ENCODE measurements around the gene TAOK3.

DNA sequence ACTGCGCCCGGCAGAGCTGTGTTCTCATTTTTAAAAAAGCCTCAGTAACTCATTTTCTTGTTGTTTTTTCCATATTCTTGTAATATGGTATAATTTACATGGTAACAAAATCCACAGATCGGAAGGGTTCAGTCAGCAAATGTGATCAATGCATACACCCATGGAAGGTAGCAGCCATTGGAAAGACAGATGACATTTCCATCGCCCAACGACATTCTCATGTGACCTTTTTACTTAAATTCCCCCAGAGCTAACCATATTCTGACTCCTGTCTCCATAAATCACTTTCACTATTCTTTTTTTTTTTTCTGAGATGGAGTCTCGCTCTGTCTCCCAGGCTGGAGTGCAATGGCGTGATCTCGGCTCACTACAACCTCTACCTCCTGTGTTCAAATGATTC, 231.9 kb downstream of the TAOK3 start:
- TF ChIP-seq, protein P1, sequence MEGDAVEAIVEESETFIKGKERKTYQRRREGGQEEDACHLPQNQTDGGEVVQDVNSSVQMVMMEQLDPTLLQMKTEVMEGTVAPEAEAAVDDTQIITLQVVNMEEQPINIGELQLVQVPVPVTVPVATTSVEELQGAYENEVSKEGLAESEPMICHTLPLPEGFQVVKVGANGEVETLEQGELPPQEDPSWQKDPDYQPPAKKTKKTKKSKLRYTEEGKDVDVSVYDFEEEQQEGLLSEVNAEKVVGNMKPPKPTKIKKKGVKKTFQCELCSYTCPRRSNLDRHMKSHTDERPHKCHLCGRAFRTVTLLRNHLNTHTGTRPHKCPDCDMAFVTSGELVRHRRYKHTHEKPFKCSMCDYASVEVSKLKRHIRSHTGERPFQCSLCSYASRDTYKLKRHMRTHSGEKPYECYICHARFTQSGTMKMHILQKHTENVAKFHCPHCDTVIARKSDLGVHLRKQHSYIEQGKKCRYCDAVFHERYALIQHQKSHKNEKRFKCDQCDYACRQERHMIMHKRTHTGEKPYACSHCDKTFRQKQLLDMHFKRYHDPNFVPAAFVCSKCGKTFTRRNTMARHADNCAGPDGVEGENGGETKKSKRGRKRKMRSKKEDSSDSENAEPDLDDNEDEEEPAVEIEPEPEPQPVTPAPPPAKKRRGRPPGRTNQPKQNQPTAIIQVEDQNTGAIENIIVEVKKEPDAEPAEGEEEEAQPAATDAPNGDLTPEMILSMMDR (conservative IDR thresholded peaks at IDR 0.05; ENCODE audit: low read length) = no peak
- no peak for TF ChIP-seq EZH2phosphoT487 (IDR thresholded peaks at IDR 0.05; ENCODE audit: borderline replicate concordance)

Data from Loucy (cell line).